GM10266 (cell line): ENCODE results near the gene MACC1.

Experiments used
- DNase-seq: peaks from one replicate; pipeline ENCODE4 v3.0.0; 2012; ENCODE audit errors: extremely low spot score
- CTCF ChIP-seq: IDR thresholded peaks from 2 replicates; pipeline ENCODE4 v1.5.1; 2012; ENCODE audit warnings: mild to moderate bottlenecking, low read depth; ENCODE audit not compliant: control insufficient read depth, insufficient read depth; ENCODE audit errors: missing control alignments

The MACC1 gene

GRCh38 chr7:20095862-20096261 is 121.3 kb downstream of the MACC1 start:
- DNase-seq = no peak
- TF ChIP-seq CTCF = no peak

- no peak for DNase-seq
- no peak for TF ChIP-seq CTCF
Measured at GRCh38 chr7:20095436-20095835, 121.7 kb downstream of the MACC1 start.

- TF ChIP-seq CTCF = no peak
- no peak for DNase-seq
Measured at GRCh38 chr7:20089431-20089830, 127.8 kb downstream of the MACC1 start.

- no peak for DNase-seq
- TF ChIP-seq CTCF = no peak
Measured at GRCh38 chr7:20085086-20085485, 132.1 kb downstream of the MACC1 start.
